GM12872 (cell line): ENCODE results near the gene ITPK1.

Experiments used
- TF ChIP-seq, protein P1 (sequence below): IDR thresholded peaks from 3 replicates; pipeline ENCODE4 v1.5.1; 2011; ENCODE audit warnings: low read depth, mild to moderate bottlenecking, low read length, moderate library complexity; ENCODE audit not compliant: insufficient read depth

Gene ITPK1

GRCh38 chr14:92934196-92935085, 181.3 kb downstream of the ITPK1 start:
- TF ChIP-seq, protein P1, sequence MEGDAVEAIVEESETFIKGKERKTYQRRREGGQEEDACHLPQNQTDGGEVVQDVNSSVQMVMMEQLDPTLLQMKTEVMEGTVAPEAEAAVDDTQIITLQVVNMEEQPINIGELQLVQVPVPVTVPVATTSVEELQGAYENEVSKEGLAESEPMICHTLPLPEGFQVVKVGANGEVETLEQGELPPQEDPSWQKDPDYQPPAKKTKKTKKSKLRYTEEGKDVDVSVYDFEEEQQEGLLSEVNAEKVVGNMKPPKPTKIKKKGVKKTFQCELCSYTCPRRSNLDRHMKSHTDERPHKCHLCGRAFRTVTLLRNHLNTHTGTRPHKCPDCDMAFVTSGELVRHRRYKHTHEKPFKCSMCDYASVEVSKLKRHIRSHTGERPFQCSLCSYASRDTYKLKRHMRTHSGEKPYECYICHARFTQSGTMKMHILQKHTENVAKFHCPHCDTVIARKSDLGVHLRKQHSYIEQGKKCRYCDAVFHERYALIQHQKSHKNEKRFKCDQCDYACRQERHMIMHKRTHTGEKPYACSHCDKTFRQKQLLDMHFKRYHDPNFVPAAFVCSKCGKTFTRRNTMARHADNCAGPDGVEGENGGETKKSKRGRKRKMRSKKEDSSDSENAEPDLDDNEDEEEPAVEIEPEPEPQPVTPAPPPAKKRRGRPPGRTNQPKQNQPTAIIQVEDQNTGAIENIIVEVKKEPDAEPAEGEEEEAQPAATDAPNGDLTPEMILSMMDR: no peak

- TF ChIP-seq, protein P1: no peak
Observed at GRCh38 chr14:92933481-92933880, 182.2 kb downstream of the ITPK1 start.

GRCh38 chr14:92932448-92933395, 183.0 kb downstream of the ITPK1 start:
- TF ChIP-seq, protein P1: no peak

DNA sequence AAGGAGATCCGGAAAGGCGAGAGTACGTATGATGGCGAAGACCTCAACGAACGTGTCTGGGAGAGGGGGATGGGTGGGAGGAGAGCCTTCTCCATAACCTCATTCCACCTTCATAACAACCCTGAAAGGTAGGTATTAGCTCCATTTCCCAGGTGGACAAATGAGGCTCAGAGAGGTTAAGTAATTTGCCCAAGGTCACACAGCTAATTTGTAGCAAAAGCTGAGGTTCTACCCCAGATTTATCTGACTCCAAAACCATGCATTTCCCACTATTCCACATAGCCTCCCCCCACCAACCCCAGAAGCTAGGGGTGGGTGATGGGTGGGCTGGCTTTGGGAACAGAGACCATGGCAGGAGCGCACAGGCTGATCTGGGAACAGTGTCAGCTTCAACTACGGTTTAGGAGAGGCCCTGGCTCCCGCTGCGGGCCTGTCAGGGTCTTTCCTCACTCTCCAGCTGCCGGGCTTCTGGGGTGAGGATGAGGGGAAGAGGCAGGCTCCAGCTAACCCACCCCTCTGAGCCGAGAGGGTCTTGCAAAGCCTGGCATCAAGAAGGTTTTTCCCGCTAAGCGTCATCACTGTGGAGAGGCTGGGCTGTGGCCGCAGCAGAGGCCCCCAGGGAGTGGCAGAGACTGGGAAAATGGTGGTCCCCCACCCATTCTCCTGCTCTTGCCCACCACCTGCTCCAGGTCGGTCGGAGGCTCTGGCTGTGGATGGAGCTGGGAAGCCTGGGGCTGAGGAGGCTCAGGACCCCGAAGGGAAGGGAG, 183.9 kb downstream of the ITPK1 start:
- TF ChIP-seq, protein P1: no peak

- TF ChIP-seq, protein P1: no peak
Observed at GRCh38 chr14:92930737-92931602, 184.8 kb downstream of the ITPK1 start.

DNA sequence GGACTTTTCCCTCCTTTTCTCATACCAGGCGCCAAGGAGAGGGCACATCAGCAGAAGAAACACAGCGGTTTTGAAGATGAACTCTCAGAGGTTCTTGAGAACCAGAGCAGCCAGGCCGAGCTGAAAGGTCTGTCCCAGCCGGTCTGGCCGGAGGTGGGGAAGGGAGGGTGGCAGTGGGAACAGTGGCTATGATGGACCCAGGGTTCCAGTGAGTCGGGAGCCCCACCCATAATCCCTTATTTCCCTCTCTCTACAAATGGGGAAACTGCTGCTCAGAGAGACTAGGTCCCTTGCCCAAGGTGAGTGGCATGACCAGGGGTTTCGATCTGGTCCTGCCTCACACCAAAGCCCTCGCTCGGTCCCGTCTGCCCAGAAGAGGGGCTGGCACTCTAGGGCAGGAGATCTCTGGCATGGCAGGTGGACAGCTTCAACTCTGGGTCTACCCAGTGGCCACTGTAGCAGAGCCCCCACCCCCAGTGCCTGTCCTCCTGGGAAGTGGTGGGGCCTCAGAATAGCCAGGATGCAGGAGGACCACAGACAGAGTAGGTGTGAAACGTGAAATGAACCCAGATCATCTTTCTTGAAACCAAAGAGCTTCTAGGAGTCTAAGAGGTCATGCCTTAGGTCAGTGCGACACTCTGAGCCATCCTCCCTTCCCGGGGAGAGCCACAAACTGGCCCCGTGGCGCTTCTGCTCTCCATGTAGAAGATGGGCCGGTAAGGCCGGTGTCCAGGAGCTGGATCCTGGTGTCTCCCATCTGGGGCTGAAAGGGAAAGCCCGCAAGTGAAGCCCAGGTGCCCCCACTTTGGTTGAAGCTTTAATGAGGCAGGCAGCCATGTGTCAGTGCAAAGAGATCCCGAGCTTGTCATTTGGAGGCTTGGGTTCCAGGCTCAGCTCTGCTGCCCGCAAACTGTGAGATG, 185.8 kb downstream of the ITPK1 start:
- TF ChIP-seq, protein P1: no peak
